T follicular helper cell (primary cell): ENCODE measurements around the gene EIF2B1.
"Not testable (repeated sequence)": the region's sequence is repeated elsewhere in the genome, so short reads cannot be mapped to it uniquely, and the experiment has no call there.

Experiments used
- DNase-seq: peaks from one replicate; pipeline ENCODE4 v3.0.0-alpha.2; 2020; ENCODE audit warnings: low read depth

Gene EIF2B1

GRCh38 chr12:123617580-123617979 lies 15.9 kb downstream of the EIF2B1 start:
- DNase-seq = no peak

GRCh38 chr12:123617144-123617543 lies 16.3 kb downstream of the EIF2B1 start:
- no peak for DNase-seq

- DNase-seq = no peak
Observed at GRCh38 chr12:123614531-123614930, 19.0 kb downstream of the EIF2B1 start.

GRCh38 chr12:123614110-123614509 lies 19.4 kb downstream of the EIF2B1 start:
- DNase-seq = no peak

GRCh38 chr12:123608182-123608581 lies 25.3 kb downstream of the EIF2B1 start:
- DNase-seq = no peak

GRCh38 chr12:123607756-123608155 lies 25.7 kb downstream of the EIF2B1 start:
- DNase-seq = no peak

GRCh38 chr12:123603495-123603894 lies 30.0 kb downstream of the EIF2B1 start:
- not testable (repeated sequence) for DNase-seq

- DNase-seq = no peak
Observed at GRCh38 chr12:123602651-123603195, 30.8 kb downstream of the EIF2B1 start.

GRCh38 chr12:123601602-123602489 lies 31.6 kb downstream of the EIF2B1 start, which contains the start of gene DDX55:
TSS of gene DDX55 (plus strand) at chr12:123602099. CDS start at chr12:123602149, 50 bp downstream.
- DNase-seq = peak; percentile 84

GRCh38 chr12:123599721-123600120 lies 33.8 kb downstream of the EIF2B1 start:
- DNase-seq = no peak

- no peak for DNase-seq
Observed at GRCh38 chr12:123599310-123599709, 34.2 kb downstream of the EIF2B1 start.

GRCh38 chr12:123598522-123598921 lies 35.0 kb downstream of the EIF2B1 start:
- DNase-seq = no peak

GRCh38 chr12:123597100-123597499 lies 36.4 kb downstream of the EIF2B1 start:
- no peak for DNase-seq

GRCh38 chr12:123595729-123596128 lies 37.8 kb downstream of the EIF2B1 start:
- DNase-seq = no peak

GRCh38 chr12:123591702-123592481 lies 41.6 kb downstream of the EIF2B1 start:
- DNase-seq = no peak

- no peak for DNase-seq
Observed at GRCh38 chr12:123580772-123581171, 52.7 kb downstream of the EIF2B1 start.

- not testable (repeated sequence) for DNase-seq
Observed at GRCh38 chr12:123578829-123579228, 54.7 kb downstream of the EIF2B1 start.

GRCh38 chr12:123578243-123578642 lies 55.2 kb downstream of the EIF2B1 start:
- DNase-seq = no peak

- no peak for DNase-seq
Observed at GRCh38 chr12:123576611-123577010, 56.9 kb downstream of the EIF2B1 start.

- no peak for DNase-seq
Observed at GRCh38 chr12:123573870-123574269, 59.6 kb downstream of the EIF2B1 start.

- no peak for DNase-seq
Observed at GRCh38 chr12:123572391-123572790, 61.1 kb downstream of the EIF2B1 start.

- no peak for DNase-seq
Observed at GRCh38 chr12:123571343-123571813, 62.1 kb downstream of the EIF2B1 start.
